GM12878 (cell line): ENCODE measurements around the gene DLL1. TPM values are rescaled to one million over a fixed set of nuclear protein-coding genes. Genes with fewer than 3 reads are reported as not detected.

Source experiments
- ATAC-seq: fragments of 200-7000 bp; cut with Tn5 transposase; 3 replicates; pipeline ENCODE4 v1.9.1; 2020; ENCODE audit warnings: mild to moderate bottlenecking, moderate library complexity
- BruUV-seq: library from RNA; stranded (reverse); fragments of 400-500 nt; replicated peaks from 2 replicates; lab custom pipeline; 2021; lab: Mats Ljungman, UMichigan
- CTCF ChIA-PET: fragments of 300-600 bp; sonication (Branson Sonifier 250); formaldehyde crosslinking; extraction: SDS; loops from one replicate; lab custom pipeline; 2021; ENCODE audit warnings: inconsistent platforms; lab: Yijun Ruan, JAX
- POLR2A ChIA-PET: fragments of 350-600 bp; formaldehyde crosslinking; extraction: SDS; loops from one replicate; lab custom pipeline; 2021; ENCODE audit warnings: inconsistent platforms; lab: Charles Lee
- RAD21 ChIA-PET: fragments of 300-600 bp; sonication (Branson Sonifier 250); formaldehyde crosslinking; loops from one replicate; lab custom pipeline; 2023; ENCODE audit warnings: antibody characterized with exemption; ENCODE audit not compliant: unreplicated experiment; lab: Charles Lee
- SMC1A ChIA-PET: fragments of 300-600 bp; sonication (Branson Sonifier 250); formaldehyde crosslinking; loops from one replicate; lab custom pipeline; 2023; ENCODE audit not compliant: unreplicated experiment, uncharacterized antibody; lab: Charles Lee
- DNase-seq: peaks from one replicate; pipeline ENCODE4 v3.0.0-alpha.2; 2011; ENCODE audit warnings: low read depth, low spot score
- FAIRE-seq: peaks from 3 replicates; lab custom pipeline; 2011; peaks lifted over from hg19 to GRCh38; lab: Jason Lieb, UNC
- H2AFZ ChIP-seq: 2 replicates; pipeline ENCODE4 v1.6.0; 2011; ENCODE audit warnings: low read depth, low read length, control low read depth; ENCODE audit not compliant: control insufficient read depth
- H3K27ac ChIP-seq: 2 replicates; pipeline ENCODE4 v1.5.1; 2011; ENCODE audit warnings: control low read depth; ENCODE audit not compliant: control insufficient read depth, insufficient read depth
- H3K27me3 ChIP-seq, 2 experiments: replicated peaks in 1 of 2; 2 replicates each; pipeline versions ENCODE4 v1.6.0 to v1.6.1; 2011; ENCODE audit warnings: low read length in 1 of 2; ENCODE audit not compliant: control insufficient read depth in 2 of 2, insufficient read depth in 2 of 2
- H3K36me3 ChIP-seq, 2 experiments: 2 replicates each; pipeline ENCODE4 v1.5.1; 2011; ENCODE audit warnings: low read length in 1 of 2; ENCODE audit not compliant: control insufficient read depth in 2 of 2, insufficient read depth in 2 of 2
- H3K4me1 ChIP-seq: 2 replicates; pipeline ENCODE4 v1.6.1; 2011; ENCODE audit warnings: mild to moderate bottlenecking, low read length, moderate library complexity, mixed read lengths; ENCODE audit not compliant: control insufficient read depth, insufficient read depth
- H3K4me2 ChIP-seq: 2 replicates; pipeline ENCODE4 v1.6.0; 2011; ENCODE audit warnings: control low read depth; ENCODE audit not compliant: control insufficient read depth, insufficient read depth
- H3K4me3 ChIP-seq: fragments of 200-600 bp; sonication (generic); 2 replicates; pipeline ENCODE4 v1.5.1; 2016
- H3K79me2 ChIP-seq: 2 replicates; pipeline ENCODE4 v1.6.0; 2011; ENCODE audit warnings: low read length; ENCODE audit not compliant: control insufficient read depth, insufficient read depth
- H3K9ac ChIP-seq: 2 replicates; pipeline ENCODE4 v1.8.0; 2011; ENCODE audit warnings: low read length, control low read depth, mixed read lengths; ENCODE audit not compliant: control insufficient read depth, insufficient read depth
- H3K9me3 ChIP-seq: replicated peaks from 3 replicates; pipeline ENCODE4 v1.5.1; 2011; ENCODE audit warnings: mild to moderate bottlenecking, low read length; ENCODE audit not compliant: control insufficient read depth, insufficient read depth
- H4K20me1 ChIP-seq: 2 replicates; pipeline ENCODE4 v1.6.0; 2011; ENCODE audit not compliant: control insufficient read depth, insufficient read depth
- BMI1 ChIP-seq: fragments of 450-650 bp; IDR thresholded peaks from 2 replicates; pipeline ENCODE4 v1.6.1; 2016; ENCODE audit warnings: mild to moderate bottlenecking, moderate library complexity, borderline replicate concordance
- CBX3 ChIP-seq: fragments of 200-600 bp; sonication (generic); IDR thresholded peaks from 2 replicates; pipeline ENCODE4 v1.6.1; 2016; ENCODE audit warnings: low read depth, borderline replicate concordance
- HDGF ChIP-seq: fragments of 450-650 bp; IDR thresholded peaks from 2 replicates; pipeline ENCODE4 v1.6.1; 2016; ENCODE audit warnings: antibody characterized with exemption
- HSF1 ChIP-seq: fragments of 150-350 bp; IDR thresholded peaks from 2 replicates; pipeline ENCODE4 v1.6.1; 2014; ENCODE audit warnings: mild to moderate bottlenecking, low read depth, low read length
- MEF2A ChIP-seq: IDR thresholded peaks from 2 replicates; pipeline ENCODE4 v1.6.1; 2011; ENCODE audit warnings: low read depth, mild to moderate bottlenecking, low read length, moderate library complexity; ENCODE audit not compliant: insufficient read depth
- PAX5 ChIP-seq: IDR thresholded peaks from 2 replicates; pipeline ENCODE4 v1.6.1; 2011; ENCODE audit warnings: low read depth, low read length, borderline replicate concordance
- RB1 ChIP-seq: fragments of 450-650 bp; formaldehyde crosslinking; IDR thresholded peaks from 2 replicates; pipeline ENCODE4 v1.6.1; 2017; ENCODE audit warnings: mild to moderate bottlenecking, borderline replicate concordance
- STAT3 ChIP-seq: IDR thresholded peaks from 2 replicates; pipeline ENCODE4 v1.6.1; 2011; ENCODE audit warnings: low read depth, low read length, improper control_type of control experiment
- YBX1 ChIP-seq: fragments of 450-650 bp; IDR thresholded peaks from 2 replicates; pipeline ENCODE4 v1.6.1; 2016; ENCODE audit warnings: antibody characterized with exemption
- ZBTB11 ChIP-seq: fragments of 450-650 bp; formaldehyde crosslinking; IDR thresholded peaks from 2 replicates; pipeline ENCODE4 v1.5.0; 2022; ENCODE audit warnings: mild to moderate bottlenecking, missing genetic modification characterization
- WGBS: methylation state at CpG from one replicate; pipeline ENCODE4 v1.1.6; 2016; ENCODE audit warnings: low lambda C conversion rate; ENCODE audit not compliant: insufficient replicate concordance, insufficient coverage; ENCODE audit errors: missing lambda C conversion rate; 5-methylcytosine and 5-hydroxymethylcytosine counted together
- in situ Hi-C: fragments of 300-500 bp; cut with MboI; formaldehyde crosslinking; loops from 9 replicates; pipeline ENCODE4 v1.14.3; 2018; ENCODE audit warnings: mixed read lengths
- intact Hi-C: fragments of 100-400 bp; cut with micrococcal nuclease; formaldehyde crosslinking; loops from one replicate; pipeline ENCODE4 v1.14.2; 2022; ENCODE audit not compliant: unreplicated experiment
- polyA plus RNA-seq, 11 experiments: library from polyadenylated mRNA; depleted of rRNA in 4 of 11; unstranded in 6 of 11; stranded (reverse) in 5 of 11; fragments of >200 nt; fragmentation: Nextera tagmentation in 4 of 11; fragmentation: Illumina TruSeq in 1 of 11; extraction: Ambion mirVana in 4 of 11; extraction: Trizol in 1 of 11; gene quantifications; 1 replicate in 1 of 11; 2 replicates in 10 of 11; pipeline versions ENCODE4 v1.2.1 to v1.2.3, GENCODE V29; 2011 to 2016; ENCODE audit warnings: inconsistent platforms in 2 of 11, missing spikeins in 2 of 11, low read depth in 1 of 11
- total RNA-seq, 4 experiments: library from RNA; depleted of rRNA in 3 of 4; stranded (reverse); fragments of >200 nt in 3 of 4; fragmentation: Illumina TruSeq in 1 of 4; extraction: Trizol in 1 of 4; gene quantifications; 2 replicates each; pipeline versions ENCODE4 v1.2.1 to v1.2.3, GENCODE V29; 2013 to 2021

Gene DLL1
- total and polyA plus RNA-seq, 10 of the 15 experiments (the other 5 are each of a cell fraction or from before 2014, with no cell fraction given) = 0.02 to 0.80 (median 0.19) TPM

- no peaks in the 10 kb centered on the region for H3K4me1 ChIP-seq
- no peak overlapping the region for H3K9ac ChIP-seq
- POLR2A ChIA-PET = no interaction called here
- H3K36me3 ChIP-seq = no peaks in the 10 kb centered on the region
- DNase-seq (no peak), ATAC-seq (no peak), FAIRE-seq (no peak)
- no peaks in the 10 kb centered on the region for H4K20me1 ChIP-seq
- H3K4me3 ChIP-seq = no peak overlapping the region
- H2AFZ ChIP-seq = no peak overlapping the region
- SMC1A ChIA-PET = no interaction called here
- intact Hi-C loops = no loop called here
- WGBS = 91% methylated on average over 28 of the region's 28 CpGs
- TF ChIP-seq RB1 (no peak), BMI1 (no peak), CBX3 (no peak), STAT3 (no peak), HSF1 (no peak), MEF2A (no peak), YBX1 (no peak), ZBTB11 (CRISPR knock-in tag) (no peak), PAX5 (no peak), HDGF (no peak)
- H3K27ac ChIP-seq = no peak overlapping the region
- no peaks in the 10 kb centered on the region; the same call in 2 of the 3 replicates for H3K9me3 ChIP-seq
- H3K79me2 ChIP-seq = no peaks in the 10 kb centered on the region
- RAD21 ChIA-PET = no interaction called here
- no peak overlapping the region for H3K4me2 ChIP-seq
- CTCF ChIA-PET = no interaction called here
- H3K27me3 ChIP-seq = no peaks in the 10 kb centered on the region; a peak in 1 of 4 replicates
- in situ Hi-C loops = no loop called here
- no TSS peak for BruUV-seq
Measured at GRCh38 chr6:170282512-170283158, 8.2 kb downstream of the DLL1 start.
